Motor neuron (in vitro differentiated cells): ENCODE data around the gene FBXL16. TPM values are rescaled to one million over a fixed set of nuclear protein-coding genes. Genes with fewer than 3 reads are reported as not detected.
"Not testable (repeated sequence)": the region's sequence is repeated elsewhere in the genome, so short reads cannot be mapped to it uniquely, and the experiment has no call there.

Source experiments
- ATAC-seq, 8 experiments: fragments of 200-7000 bp; cut with Tn5 transposase; replicated peaks in 6 of 8; 2 replicates each; pipeline ENCODE4 v1.8.0; 2021; ENCODE audit warnings: mild to moderate bottlenecking in 8 of 8, moderate library complexity in 8 of 8
- H3K27ac ChIP-seq, 2 donors: fragments of 250-450 bp; sonication (Bioruptor Pico); 2 replicates each; pipeline ENCODE4 v1.9.0; 2021; ENCODE audit warnings: antibody characterized with exemption in 2 of 2, mild to moderate bottlenecking in 2 of 2, moderate library complexity in 1 of 2
- H3K4me1 ChIP-seq, 2 donors: fragments of 250-450 bp; sonication (Bioruptor Pico); replicated peaks in 1 of 2; 2 replicates each; pipeline ENCODE4 v1.6.1; 2021; ENCODE audit warnings: antibody characterized with exemption in 2 of 2, mild to moderate bottlenecking in 2 of 2, moderate library complexity in 1 of 2
- H3K4me3 ChIP-seq, 5 donors: fragments of 250-450 bp; sonication (Bioruptor Pico); 2 replicates each; pipeline ENCODE4 v1.9.0; 2021; ENCODE audit warnings: antibody characterized with exemption in 5 of 5, mild to moderate bottlenecking in 5 of 5, moderate library complexity in 4 of 5
- WGBS, 10 experiments: fragments of 450-650 bp; shearing (Covaris generic); methylation state at CpG; one replicate each; pipeline ENCODE4 v1.0.0; 2022; 5-methylcytosine and 5-hydroxymethylcytosine counted together
- in situ Hi-C, 9 experiments: fragments of 400-800 bp; cut with MboI; loops; one replicate each; pipeline ENCODE4 v1.15.0; 2021; ENCODE audit warnings: low sequenced_read_pairs in 9 of 9, low pct_unique_long_range_greater_than_20kb in 2 of 9; ENCODE audit not compliant: unreplicated experiment in 9 of 9
- total RNA-seq, 8 experiments: library from RNA; unstranded; fragments of 300-600 nt; gene quantifications; 2 replicates each; pipeline versions ENCODE4 v1.2.3 to v1.2.4, GENCODE V29; 2022

Gene FBXL16
- total RNA-seq, 8 experiments from 2014 or later: 0.31 to 13.5 (median 6.3) TPM

GRCh38 chr16:698911-699671, 6.5 kb downstream of the FBXL16 start:
- H3K27ac ChIP-seq: no peak overlapping the region
- in situ Hi-C loops: no loop called here
- ATAC-seq: no peak
- WGBS, 10 experiments: 14 to 90% (median 58%) methylated on average over 1 to 8 of the region's 19 CpGs; no CpG with 5 or more reads in 1 of the 10 experiments
- H3K4me1 ChIP-seq: peaks cover 31 to 38% of the 10 kb centered on the region in 2 donors
- H3K4me3 ChIP-seq: no peak overlapping the region

- Histone ChIP-seq H3K4me3 (peak overlapping the region in 4 of 5 donors; percentile 14 to 43 (median 28)), H3K4me1 (peaks cover 19 to 22% of the 10 kb centered on the region in 2 donors), H3K27ac (peak overlapping the region; percentile 81 to 90)
- WGBS, 10 experiments: 0 to 80% (median 3%) methylated on average over 2 to 20 of the region's 71 CpGs; no CpG with 5 or more reads in 4 of the 10 experiments
- in situ Hi-C loops: no loop called here
- ATAC-seq: peak; percentile 74 to 86 (median 76)
Measured at GRCh38 chr16:695355-696089, 10.1 kb downstream of the FBXL16 start.

DNA sequence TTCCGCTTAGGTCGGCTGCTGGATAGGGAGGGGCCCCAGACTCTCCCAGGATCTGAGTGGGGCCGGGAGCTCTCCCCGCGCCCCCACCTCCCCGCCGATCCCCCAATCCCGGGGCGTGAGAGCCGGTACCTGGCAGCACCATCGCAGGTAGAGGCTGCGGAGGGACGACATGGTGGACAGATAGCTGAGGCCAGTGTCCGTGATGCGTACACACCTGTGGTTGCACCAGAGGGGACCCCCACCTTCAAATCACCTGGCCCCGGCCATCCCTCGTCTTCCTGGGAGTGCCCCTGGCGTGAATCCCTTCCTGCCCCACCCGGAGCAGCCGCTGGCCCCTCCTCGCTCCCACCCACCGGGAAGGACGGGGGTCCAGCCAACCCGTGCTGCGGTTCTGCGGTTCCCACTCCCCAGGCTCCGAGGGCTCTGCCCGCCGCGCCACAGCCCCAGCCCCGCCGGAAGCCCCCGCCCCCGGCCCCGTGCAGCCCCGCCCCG, 10.7 kb downstream of the FBXL16 start:
- H3K4me3 ChIP-seq: peak overlapping the region; percentile 9 to 43 (median 25)
- peak overlapping the region; percentile 81 to 90 for H3K27ac ChIP-seq
- in situ Hi-C loops: no loop called here
- H3K4me1 ChIP-seq: peaks cover 16 to 17% of the 10 kb centered on the region in 2 donors
- no CpG with 5 or more reads among the region's 37 CpGs for WGBS, 10 experiments
- ATAC-seq: no peak

DNA sequence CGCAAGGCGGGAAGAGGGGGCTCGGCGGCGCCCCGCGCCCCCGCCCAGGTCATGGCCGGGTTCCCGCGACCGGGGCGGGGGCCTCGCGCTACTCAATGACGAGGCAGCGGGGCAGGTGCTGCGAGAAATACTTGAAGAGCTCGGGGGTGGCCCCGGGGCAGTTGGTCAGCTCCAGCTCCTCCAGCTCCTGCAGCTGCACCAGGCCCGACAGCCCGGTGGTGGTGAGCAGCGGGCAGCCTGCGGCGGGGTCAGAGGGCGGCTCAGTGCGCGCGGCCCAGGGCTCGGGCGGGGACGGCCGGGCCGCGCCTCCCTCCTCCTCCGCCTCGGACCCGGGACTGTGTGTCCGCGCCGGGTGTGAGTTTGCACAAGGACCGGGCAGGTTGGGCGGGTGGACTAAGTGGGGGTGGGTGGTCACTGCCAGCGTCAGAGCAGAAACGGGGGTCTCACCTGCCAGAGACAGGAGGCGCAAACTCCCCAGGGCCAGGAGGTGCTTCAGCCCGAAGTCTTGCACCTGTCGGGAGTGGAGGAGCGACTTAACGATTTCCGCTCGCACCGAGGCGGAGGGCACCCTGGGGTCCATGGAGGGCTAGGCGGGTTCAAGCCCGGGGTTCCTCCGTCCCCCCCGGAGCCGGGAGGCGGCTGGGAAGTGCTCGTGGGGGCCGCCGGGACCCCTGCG, 11.3 kb downstream of the FBXL16 start:
- ATAC-seq: no peak
- peak overlapping the region; percentile 81 to 90 for H3K27ac ChIP-seq
- H3K4me3 ChIP-seq: peak overlapping the region; percentile 9 to 43 (median 25)
- WGBS, 10 experiments: 0% methylated on average over 4 of the region's 64 CpGs; no CpG with 5 or more reads in 9 of the 10 experiments
- in situ Hi-C loops: no loop called here
- peaks cover 20 to 21% of the 10 kb centered on the region in 2 donors for H3K4me1 ChIP-seq

DNA sequence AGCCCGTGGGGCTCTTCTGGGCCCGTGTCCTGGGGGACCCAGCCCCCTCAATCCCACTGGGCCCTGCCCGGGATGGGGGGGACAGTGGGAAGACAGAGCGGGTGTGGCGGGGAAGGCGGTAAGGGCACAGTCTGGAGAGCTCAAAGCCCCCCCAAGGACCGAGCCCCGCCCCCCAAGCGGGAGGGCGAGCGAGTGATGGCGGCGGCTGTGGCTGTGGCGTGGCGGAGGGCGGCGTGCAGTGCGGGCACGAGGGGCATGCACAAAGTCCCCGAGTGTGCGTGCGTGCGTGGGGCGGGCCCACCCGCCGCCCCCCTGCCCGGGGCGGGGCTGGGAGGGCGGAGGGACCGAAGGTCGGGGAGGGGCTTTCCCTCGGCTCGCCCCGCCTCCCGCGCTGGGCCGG, 11.8 kb downstream of the FBXL16 start:
- in situ Hi-C loops: no loop called here
- Histone ChIP-seq H3K27ac (peak overlapping the region in 1 of 2 donors; percentile 90), H3K4me1 (peaks cover 25 to 26% of the 10 kb centered on the region in 2 donors), H3K4me3 (peak overlapping the region in 3 of 5 donors; percentile 25 to 43 (median 30))
- ATAC-seq: peak in 2 of 8 experiments; percentile 1
- WGBS, 10 experiments: no CpG with 5 or more reads among the region's 37 CpGs

DNA sequence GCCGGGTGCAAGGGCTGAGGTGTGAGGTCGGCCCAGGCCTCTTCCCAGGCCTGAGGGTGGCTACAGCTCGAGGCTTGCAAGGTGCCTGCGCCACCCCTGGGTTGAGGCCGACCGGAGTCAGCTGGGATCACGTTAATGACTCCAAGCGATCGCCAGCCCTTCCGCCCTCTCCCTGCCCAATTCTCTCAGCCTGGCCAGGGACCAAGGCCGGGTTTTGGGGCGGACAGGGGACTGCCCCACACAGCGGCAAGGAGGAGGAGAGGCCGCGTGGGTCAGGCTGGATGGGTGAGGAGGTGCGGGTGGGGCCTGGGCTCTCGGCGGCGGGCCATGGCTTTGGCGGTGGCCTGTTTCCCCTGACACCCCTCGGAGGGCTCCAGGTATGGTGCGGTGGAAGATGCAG, 12.2 kb downstream of the FBXL16 start:
- in situ Hi-C loops: no loop called here
- 0 to 64% (median 40%) methylated on average over 1 to 11 of the region's 22 CpGs; no CpG with 5 or more reads in 7 of the 10 experiments for WGBS, 10 experiments
- no peak for ATAC-seq
- H3K4me3 ChIP-seq: peak overlapping the region in 1 of 5 donors; percentile 43
- H3K27ac ChIP-seq: peak overlapping the region in 1 of 2 donors; percentile 34
- peaks cover 25 to 28% of the 10 kb centered on the region in 2 donors for H3K4me1 ChIP-seq

DNA sequence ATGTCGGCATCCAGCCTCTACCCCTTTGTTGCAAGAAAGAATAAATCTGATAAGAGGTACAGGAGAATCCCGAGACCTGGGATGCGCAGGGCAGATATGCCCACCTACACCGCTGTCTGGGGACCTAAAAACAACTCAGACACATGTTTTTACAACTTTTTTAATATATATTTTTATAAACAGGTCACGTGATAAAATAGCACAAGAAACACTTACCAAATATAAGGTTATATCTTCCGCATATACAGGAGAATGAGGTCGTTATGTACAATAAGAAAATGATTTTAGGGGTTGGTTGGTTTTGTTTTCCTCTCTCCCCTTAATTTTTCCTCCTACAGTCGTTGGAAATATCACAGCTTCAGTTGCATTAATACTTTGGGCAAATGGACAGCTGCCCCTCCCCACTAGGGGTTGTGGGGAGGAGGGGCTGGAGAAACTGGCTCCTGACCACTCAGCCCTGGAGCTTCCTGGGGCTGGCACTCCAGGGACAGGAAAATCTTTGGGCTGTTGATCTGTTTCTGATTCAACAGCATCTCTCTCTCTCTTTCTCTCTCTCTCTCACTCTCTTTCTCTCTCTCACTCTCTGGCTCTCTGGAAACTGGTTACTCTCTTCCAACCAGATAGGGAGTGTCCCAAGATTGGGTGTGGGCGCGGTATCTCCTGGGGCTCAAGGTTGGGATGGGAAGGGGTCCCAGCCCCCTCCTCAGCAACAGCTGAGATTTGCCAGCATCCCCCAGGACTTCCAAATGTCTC, 13.1 kb downstream of the FBXL16 start:
- H3K27ac ChIP-seq: no peak overlapping the region
- in situ Hi-C loops: no loop called here
- no peak for ATAC-seq
- WGBS, 10 experiments: 18 to 100% (median 55%) methylated on average over 2 to 10 of the region's 10 CpGs
- H3K4me1 ChIP-seq: peaks cover 25 to 28% of the 10 kb centered on the region in 2 donors
- no peak overlapping the region for H3K4me3 ChIP-seq

DNA sequence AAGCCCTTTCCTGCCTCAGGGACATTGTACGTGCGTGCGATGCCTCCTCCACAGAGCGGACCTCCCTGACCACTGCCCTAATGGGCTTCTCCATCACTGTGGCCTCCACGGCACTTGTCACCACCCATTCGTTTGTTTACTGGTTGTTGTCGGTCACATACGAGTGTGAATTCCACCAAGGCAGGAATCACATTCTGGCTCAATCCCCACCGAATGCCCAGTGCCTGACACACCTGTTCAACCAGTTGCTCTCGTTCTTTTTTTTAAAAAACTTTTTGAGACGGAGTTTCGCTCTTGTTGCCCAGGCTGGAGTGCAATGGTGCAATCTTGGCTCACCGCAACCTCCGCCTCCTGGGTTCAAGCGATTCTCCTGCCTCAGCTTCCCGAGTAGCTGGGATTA, 14.4 kb downstream of the FBXL16 start:
- not testable (repeated sequence) for ATAC-seq
- 82 to 100% (median 90%) methylated on average over 1 to 11 of the region's 16 CpGs; no CpG with 5 or more reads in 3 of the 10 experiments for WGBS, 10 experiments

DNA sequence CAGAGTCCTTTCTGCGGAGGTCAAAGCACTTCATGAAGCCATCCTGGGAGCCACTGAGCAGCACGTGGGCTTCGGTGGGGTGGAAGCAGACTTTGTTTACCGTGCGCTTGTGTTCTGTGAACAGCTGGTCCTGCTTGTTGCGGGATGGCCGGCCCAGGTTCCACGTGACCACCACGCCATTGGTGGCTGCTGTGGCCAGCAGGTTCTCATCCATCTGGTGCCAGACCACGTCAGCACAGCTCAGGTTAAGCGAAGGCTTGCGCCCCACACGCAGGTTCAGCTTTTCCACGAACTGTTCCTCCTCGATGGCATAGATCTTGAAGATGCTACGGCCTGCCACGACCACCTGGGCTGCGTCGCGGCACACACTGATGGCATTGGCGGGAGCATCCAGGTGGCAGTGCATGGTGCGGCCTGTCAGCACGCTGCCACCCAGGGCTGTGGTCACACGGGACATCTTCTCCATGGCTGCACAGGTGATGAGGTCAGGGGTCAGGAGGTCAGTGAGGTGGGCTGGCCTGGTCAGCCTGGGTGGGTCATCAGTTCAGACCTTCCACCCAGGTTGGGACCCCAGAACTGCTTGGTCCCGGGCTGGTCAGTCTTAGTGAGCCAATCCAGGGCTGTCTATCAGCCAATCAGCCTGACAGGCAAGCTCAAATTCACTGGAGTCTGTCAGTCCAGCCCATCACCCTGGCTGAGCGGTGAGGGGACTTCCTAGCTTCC, 16.3 kb downstream of the FBXL16 start:
- in situ Hi-C loops: no loop called here
- peak overlapping the region; percentile 88 to 97 for H3K27ac ChIP-seq
- 64 to 100% (median 80%) methylated on average over 1 to 9 of the region's 26 CpGs; no CpG with 5 or more reads in 2 of the 10 experiments for WGBS, 10 experiments
- peaks cover 20 to 25% of the 10 kb centered on the region in 2 donors for H3K4me1 ChIP-seq
- no peak for ATAC-seq
- H3K4me3 ChIP-seq: peak overlapping the region; percentile 89 to 99 (median 97)

More for the DNA sequence above, 14.4 kb downstream of the FBXL16 start:
- in situ Hi-C loops, H3K27ac ChIP-seq, H3K4me3 ChIP-seq: not testable (repeated sequence)
- peaks cover 25 to 28% of the 10 kb centered on the region in 2 donors for H3K4me1 ChIP-seq

DNA sequence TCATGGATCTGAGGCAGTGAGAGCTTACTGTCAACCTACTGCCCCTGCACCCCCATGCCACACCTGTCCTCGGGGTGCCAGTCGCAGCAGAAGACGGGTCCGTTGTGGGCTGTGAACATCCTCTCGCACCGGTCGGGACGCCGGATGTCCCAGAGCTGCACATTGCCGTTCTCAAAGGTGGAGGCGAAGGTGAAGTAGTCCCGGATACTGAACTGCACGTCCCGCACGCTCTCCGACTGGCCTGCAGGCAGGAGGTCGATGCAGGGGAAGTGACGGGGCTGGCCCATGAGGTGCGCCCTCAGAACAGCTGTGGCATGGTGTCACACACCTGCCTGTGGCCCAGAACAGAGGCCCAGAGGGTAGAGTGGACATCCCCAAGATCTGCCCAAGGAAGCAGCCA, 18.1 kb downstream of the FBXL16 start:
- no peak for ATAC-seq
- Histone ChIP-seq H3K4me1 (peaks cover 26 to 29% of the 10 kb centered on the region in 2 donors), H3K27ac (no peak overlapping the region), H3K4me3 (no peak overlapping the region)
- in situ Hi-C loops: no loop called here
- 58 to 100% (median 95%) methylated on average over 1 to 12 of the region's 19 CpGs; no CpG with 5 or more reads in 4 of the 10 experiments for whole genome bisulfite sequencing, 10 experiments

DNA sequence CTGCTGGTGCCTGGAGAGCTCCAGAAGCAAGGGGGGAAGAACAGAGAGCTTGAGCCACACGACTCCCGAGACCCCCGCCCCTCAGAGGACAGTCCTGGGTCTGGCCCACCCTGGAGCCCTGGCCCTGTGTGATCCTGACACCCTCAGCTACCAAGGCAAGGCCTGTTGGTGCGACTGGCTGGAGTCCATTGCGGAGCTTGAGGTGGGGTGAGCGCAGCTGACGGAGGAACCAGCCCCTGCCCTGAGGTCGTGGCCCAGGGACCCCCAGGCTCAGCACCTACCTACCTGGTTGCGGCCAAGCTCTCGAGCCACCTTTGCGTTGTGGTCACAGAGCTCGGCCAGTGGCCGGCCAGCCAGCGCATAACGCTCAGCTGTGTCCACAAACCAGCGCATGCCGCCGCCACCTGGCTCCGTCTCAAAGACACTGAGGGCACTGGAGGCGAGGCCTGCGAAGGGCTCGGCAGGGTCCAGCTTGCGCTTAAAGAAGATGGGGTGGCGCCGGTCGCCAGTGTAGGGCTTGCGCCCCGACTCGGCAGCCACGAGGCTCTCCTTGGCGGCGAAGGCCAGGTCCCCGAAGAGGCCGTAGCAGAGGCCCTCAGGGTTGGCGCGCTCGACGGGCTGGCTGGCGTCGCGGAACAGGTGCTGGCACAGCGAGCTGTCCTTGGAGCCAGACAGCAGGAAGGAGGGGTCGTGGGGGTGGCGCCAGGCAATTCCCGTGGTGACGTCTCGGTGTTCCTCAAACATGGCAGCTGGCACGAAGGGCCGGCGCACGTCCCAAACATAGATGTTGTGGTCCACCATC, 18.9 kb downstream of the FBXL16 start:
- in situ Hi-C loops: no loop called here
- no peak overlapping the region for H3K27ac ChIP-seq
- no peak overlapping the region for H3K4me3 ChIP-seq
- WGBS, 10 experiments: 60 to 94% (median 91%) methylated on average over 1 to 16 of the region's 51 CpGs; no CpG with 5 or more reads in 6 of the 10 experiments
- H3K4me1 ChIP-seq: peaks cover 28 to 31% of the 10 kb centered on the region in 2 donors
- ATAC-seq: no peak
